ENCODE measurements around the gene GSG1L.

Gene GSG1L

GRCh38 chr16:28062261-28062846 is 1.2 kb downstream of the GSG1L start:
- DNase-seq, result no peak

DNA sequence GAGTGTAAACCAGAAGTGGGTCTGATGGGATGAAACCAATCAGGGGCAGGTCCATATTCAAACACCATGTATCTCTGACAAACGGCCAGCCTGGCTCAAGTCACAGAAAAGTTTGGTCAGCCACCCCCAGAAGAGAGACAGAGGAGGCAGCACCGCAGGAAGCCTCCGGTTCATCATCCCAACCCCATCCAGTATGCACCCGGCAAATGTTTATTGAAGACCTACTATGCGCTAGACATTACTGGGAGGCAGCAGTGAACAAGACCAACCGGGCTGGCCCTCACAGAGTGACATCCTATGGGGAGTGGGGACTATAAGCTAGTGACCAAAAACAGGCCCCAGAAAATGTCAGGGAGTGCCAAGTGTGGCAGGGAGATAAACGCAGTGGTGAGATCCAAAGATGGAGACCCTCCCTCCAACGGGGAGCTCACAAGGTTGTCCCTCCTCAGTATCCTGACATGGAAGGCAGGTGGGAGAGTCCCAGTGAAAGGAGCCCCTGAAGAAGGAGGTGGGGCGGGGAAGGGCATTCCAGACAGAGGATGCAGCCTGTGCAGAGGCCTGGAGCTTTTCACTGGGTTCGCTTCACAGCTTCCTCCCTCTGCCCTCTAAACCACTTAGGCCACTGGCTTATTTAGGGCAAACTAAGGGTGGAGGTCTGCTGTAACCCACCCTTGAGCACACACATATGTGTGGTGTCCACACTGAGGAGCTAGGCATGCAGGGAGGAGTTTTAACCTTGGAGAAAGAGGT is 2.0 kb downstream of the GSG1L start:
- no peak for DNase-seq

DNA sequence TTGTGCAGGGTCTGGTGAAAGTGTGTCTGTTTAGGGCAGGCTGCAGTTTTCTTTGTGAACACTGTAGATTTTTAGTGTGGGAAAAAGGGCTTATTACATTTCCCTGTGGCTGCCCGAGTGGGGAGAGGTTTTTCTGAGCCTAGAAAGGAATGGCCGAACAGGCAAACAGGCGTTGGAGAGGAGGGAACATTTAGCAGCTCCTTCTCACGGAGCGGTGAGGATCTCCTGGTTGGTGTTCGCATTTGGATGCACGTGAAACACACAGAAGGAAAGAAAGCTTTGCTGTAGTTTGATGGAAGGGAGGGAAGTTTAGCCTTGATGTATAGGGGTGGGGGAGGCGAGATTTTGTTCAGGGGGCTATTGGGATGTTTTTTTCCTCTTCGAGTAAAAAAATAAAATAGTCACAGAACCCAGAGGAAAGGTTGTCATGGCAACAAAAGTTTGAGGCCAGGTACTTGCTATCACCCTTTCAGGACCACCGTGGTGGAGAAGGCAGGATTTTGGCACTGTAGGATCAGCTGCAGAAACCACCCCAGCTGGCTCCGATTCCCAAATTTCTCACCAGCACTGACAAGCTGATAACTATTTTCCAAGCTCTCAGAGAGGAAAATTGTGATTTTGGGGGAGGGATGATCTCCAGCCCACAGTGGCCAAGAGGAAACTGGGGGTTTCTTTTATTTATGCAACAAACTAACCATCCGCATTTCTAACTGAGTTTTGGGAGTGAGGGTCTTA is 3.5 kb downstream of the GSG1L start:
- DNase-seq, result no peak

DNA sequence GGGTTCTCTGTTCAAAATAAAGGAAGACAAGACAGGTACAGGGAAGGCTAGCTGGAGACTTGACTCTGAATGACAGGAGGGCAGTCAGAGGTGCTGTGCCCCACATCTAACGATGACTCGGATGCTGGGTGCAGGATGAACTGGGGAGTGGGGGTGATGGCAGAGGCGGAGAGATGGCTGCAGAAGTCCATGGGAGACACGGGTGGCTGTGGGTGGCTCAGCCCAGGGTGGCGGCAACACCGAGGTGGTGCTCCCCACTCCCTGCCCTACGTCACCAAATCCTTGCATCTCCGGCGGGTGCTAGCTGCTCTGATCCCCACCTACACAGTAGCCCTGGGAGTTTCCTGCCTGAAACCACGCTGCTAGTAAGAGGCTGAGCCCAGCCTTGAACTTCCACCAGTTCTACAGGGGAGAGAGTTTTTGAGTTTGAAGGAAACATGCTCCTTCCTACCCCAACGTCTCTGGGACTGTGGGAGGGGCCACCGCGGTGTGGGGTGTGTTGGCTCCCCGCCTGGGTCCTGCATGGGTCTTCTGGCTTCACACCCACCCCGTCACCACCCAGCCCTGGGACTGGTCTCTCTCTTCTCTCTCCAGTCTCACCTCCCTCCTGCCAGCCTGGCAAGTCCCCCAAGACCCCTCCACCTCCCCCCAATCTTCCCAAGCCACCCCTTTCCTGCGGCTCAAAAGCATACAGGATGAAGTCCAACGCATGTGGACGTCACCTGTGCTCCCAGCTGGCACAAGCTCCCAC is 4.5 kb downstream of the GSG1L start:
- DNase-seq, result no peak

DNA sequence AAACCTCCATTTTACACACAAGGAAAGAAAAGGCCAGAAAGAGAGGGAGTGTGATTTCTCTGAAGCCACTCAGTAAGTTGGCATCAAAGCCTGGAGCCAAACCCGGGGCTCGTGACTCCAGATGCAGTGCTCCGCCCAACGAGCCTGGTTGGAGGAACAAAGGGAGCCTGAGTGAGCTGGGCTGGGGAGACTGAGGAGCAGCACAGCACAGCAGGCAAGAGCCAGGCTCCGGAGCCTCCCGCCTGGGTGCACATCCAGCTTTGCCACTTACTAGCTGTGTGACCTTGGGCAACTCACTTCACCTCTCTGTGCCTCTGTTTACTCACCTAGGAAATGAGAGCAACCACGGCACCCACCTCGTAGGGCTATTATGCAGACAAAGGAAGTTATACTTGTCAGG is 5.6 kb downstream of the GSG1L start:
- DNase-seq, result no peak

- no peak for DNase-seq
These were observed 10.1 kb downstream of the GSG1L start for GRCh38 chr16:28053461-28053860.

DNA sequence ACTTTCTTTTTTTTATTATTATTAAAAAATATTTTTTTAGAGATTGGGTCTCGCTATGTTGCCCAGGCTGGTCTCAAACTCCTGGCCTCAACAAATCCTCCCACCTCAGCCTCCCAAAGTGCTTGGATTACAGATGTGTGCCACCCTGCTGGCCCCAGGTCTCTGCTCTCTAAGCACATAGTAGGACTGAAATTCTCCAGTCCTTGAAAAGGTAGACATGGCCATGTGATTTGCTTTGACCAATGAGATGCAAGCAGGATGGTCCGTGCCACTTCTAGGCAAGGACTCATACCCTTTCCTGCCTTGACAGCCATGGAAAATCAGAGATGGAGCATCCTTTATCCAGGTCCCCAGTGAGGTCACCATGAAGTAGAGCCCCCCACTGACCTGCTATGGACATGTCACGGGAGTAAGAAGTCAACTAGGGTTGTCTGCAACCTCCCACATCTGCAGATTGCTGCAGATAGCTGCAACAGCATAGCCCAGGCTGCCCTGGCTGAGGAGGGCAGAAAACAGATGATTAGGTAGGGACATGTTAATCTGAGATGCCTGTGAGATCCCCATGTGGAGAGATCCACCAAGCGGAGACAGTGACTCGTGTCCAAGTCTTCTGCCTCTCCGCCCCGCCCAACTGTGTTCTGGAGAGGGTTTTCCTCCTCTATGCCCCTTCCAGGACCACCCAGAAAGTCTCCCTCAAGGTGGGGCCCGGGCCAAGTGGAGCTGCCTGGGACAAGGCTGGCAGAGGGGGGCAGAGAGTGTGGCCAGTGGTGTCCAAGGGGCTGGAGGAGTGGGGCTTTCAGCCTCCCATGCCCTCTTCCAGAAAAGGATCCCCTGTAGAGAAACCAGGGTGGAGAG is 11.0 kb downstream of the GSG1L start:
- DNase-seq, result no peak

GRCh38 chr16:28051486-28051885 is 12.0 kb downstream of the GSG1L start:
- no peak for DNase-seq

DNA sequence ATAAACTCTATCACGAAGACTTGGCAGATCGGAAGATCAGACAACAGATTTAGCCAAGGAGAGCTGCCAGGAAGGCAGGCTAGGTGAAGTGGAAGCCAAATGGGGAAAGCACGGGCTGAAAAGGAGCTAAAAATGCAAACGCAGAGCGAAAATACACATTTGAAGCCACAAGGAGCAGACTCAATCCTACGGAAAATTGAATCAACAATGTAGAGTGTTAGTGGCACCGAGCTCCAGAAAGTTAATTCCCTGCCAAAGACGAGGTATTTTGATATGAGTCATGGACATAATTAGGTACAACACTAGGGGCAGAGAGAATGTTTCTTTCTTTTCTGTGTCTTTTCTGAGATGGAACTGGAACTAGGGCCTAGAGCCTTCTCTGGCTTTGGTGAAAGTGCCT is 20.7 kb downstream of the GSG1L start:
- no peak for DNase-seq

- no peak for DNase-seq
These were observed 21.9 kb downstream of the GSG1L start for GRCh38 chr16:28041615-28042014.

DNA sequence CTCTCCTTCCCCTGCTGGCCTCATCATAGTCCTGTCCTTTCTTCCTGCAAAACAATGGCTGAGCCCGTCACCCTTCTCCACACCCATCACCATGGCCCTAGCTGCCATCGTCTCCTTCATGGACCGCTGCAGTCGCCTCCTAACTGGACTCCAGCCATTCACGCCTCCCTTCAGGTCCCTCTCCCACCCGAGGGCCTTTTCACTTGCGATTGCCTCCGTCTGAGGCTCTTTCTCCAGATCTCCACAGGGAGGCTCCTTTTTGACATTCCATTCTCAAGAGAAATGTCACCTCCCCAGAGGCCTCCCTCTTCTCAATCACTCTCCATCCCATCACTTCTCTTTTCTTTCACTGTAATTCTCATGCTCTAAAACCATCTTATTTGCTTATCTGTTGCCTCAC is 23.5 kb downstream of the GSG1L start:
- DNase-seq, result no peak

GRCh38 chr16:28039493-28039892 is 24.0 kb downstream of the GSG1L start:
- DNase-seq, result no peak

DNA sequence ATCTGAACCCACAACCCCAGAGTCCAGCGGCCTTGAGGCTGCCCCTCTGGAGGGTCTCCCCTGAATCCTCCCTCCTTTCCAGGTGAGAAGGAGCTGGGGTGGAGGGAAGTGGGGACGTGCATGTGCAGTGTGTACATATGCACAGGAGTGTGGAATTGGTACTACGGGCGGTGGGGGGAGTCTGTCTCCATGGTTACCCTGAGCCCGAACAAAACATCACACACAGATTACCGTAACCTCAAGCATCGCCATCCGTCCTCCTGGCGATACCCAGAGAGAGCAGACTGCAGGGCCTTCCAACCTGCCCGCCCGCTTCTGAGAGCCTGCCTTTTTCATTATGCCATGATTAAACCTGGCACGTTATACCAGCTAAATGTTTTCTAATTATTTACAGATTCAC is 25.1 kb downstream of the GSG1L start:
- no peak for DNase-seq

- DNase-seq, result no peak
These were observed 27.6 kb downstream of the GSG1L start for GRCh38 chr16:28035866-28036393.

GRCh38 chr16:28033870-28034269 is 29.6 kb downstream of the GSG1L start:
- DNase-seq, result no peak

GRCh38 chr16:28029387-28030002 is 34.0 kb downstream of the GSG1L start:
- no peak for DNase-seq

DNA sequence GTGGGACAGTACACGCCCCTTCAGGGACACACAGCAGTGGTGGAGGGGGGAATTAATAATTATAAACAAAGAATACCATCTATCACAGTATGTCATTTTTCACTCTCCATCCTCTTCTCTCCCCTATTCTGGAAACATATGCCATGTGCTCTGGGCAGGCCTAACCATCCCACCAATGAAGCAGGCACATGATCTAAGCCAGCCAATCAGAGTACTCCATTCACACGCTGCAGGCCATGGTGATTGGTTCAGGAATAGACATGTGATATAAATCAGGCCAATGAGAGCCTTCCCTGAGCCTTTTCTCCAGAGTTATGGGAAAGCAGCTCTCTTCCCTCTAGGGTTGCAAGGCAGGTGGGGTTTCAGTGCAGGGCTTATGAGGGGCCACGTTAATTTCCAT is 36.5 kb downstream of the GSG1L start:
- DNase-seq, result no peak

DNA sequence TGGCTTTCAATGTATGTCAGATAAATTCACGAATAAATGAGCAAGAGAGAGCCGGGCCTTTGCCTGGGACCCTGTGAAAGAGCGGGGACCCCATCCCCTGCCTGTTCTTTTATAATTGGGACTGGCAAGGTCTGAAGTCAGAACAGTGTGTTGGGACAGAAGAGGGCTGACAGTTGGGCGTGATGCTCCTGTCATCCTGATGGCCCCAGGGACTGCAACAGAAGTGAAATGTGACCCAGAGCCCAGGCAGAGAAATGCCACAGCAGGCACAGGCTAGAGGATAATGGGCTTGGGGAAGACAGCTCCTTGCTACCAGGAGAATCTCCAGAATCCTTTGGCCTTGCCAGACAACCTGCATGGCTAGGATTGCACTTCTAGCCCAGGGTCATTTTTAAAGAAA is 37.9 kb downstream of the GSG1L start:
- DNase-seq, result no peak

GRCh38 chr16:28019218-28019617 is 44.3 kb downstream of the GSG1L start:
- no peak for DNase-seq

GRCh38 chr16:28014851-28015250 is 48.7 kb downstream of the GSG1L start:
- DNase-seq, result no peak

DNA sequence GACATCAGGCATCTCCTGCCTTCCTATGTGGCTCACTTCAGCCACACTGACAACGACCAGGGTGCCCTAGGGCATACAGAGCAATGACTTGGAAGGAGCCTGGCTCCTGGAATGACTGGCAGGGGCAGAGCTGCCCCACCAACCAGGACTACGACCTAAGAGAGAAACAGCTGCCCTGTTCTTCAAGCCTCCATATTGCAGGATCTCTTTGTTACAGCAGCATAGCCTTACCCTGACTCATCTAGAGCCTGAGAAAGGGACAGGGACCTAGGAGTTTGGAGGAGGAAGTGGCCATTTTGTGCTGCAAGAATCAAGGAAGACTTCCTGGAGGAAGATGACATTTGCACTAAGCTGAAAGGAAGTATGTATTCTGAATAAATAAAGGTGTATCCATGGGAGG is 49.6 kb downstream of the GSG1L start:
- DNase-seq, result no peak

- DNase-seq, result no peak
These were observed 50.1 kb downstream of the GSG1L start for GRCh38 chr16:28013392-28013791.

Measured in activated gamma-delta T cell treated with Interleukin-2 at 50 U/mL for 16 hours (primary cell).